Measurements from ENCODE around the gene VASH1.
A peak's percentile ranks its signal among the peaks of the same experiment; 100 is the strongest.
"Not testable (repeated sequence)": the region's sequence is repeated elsewhere in the genome, so short reads cannot be mapped to it uniquely, and the experiment has no call there.

Gene VASH1

GRCh38 chr14:76761136-76761959 is at the start of gene VASH1:
Gene VASH1 (plus strand): TSS chr14:76761468. CDS start chr14:76762822, 1,354 bp downstream.
- DNase-seq = peak; percentile 67

DNA sequence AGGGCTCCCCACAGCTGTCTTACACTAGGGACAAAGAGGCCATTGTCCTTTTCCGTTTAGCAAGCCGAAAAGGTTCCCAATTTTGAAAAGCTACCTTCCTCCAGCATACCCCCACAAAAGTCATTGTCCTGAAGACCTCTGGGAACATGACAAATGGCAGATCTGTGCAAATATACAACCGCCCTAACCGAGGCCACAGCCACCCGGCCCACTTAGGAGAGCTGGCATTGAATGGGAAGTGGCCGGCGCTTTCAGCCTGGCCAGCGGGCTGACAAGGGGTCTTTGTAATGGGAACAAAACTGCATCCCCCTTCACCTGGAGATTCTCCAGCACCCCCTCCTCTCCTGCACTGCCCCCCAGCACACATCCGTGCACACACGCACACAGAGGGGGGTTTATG is 48.1 kb upstream of the VASH1 start:
- no peak for DNase-seq

DNA sequence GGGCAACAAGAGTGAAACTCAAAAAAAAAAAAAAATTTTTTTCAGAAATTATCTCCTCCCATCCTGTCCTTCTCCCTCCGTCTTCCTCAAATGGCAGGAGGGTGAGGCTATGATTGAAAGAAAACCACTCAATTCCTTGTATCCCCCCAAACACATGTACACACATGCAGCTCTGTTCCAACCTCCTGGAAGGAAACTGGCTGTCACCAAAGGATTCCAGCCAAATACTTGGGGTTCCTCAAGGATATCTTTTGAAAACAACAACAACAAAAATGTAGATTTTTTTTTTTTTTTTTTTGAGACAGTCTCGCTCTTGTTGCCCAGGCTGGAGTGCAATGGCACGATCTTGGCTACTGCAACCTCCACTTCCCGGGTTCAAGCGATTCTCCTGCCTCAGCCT is 46.8 kb upstream of the VASH1 start:
- DNase-seq = no peak

DNA sequence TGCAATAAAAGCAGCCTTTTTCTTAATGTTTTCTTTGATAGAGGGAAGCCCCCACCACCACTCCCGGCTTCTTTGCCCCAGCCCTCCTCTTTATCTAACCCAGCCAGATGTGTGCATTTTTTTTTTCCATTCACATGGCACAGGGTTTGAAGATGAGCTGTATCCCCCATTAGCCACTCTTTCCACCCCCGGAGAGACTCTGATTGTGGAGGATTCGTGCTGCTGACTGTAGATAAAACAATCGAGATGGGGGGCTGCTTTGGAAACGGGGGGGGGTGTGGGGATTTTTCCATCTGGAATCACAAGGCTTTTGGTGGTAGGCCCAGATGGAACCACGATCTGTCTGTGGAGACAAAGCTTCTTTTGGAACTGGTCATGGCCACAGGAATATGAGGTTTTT is 46.2 kb upstream of the VASH1 start:
- no peak for DNase-seq

DNA sequence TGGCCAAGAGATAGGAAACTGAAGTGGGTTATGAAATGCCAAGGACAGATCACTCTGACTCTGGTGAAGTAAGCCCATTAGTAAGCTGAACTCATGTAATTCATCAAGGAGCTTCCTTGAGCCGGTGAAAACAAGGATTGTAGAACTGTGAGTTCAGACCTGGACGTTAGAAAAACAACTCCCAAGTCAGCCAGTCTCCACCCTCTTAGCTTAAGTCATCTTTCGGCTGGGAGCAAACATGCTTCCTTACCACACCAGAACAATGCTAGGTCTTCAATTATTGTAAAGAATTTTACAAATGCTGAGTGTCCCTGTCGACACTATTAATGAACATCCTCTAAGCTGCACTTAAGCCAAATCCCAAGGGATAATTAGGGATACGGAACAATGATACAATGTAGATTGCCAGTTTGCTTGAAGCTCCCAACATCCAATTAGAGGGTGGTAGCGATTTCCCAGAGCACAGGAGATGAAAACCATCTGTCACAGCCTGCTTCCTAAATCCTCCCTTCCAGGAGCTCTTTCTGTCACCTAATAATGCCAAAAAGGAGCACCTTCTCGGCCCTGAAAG is 45.7 kb upstream of the VASH1 start:
- no peak for DNase-seq

- no peak for DNase-seq
Observed at GRCh38 chr14:76716285-76716684, 45.0 kb upstream of the VASH1 start.

- DNase-seq = no peak
Observed at GRCh38 chr14:76717508-76718290, 43.6 kb upstream of the VASH1 start.

DNA sequence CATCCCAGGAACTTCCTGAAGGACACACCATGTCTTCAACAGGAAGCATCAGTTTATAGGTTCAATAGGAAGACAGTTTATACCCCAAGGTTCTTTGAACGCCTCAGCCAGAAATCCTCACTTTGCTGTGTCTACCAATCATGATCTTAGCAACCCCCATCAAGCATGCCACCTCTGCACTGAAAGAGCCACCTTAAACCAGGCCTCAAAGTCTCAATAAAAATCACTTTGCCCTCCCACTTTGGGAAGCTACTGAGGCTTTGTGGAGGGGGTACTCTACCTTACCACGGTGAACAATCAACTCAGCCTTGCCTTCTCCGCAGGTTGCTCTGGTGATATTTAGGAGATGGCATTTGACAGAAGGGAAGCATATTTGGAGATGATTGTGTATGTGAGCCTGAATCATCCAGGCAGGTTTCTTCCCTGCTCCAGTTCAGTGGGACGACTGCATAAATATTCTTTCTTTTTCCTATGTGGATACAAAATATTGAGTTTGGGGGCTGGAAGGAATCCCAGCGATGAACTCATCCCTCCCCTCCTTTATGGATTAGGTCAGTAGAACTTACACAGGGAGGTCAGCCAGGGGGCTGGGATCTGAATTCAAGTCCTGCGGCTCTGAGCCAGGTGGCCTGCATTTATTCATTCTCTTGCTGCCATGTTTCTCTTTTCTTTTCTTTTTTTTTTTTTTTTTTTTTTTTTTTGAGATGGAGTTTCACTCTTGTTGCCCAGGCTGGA is 42.8 kb upstream of the VASH1 start:
- DNase-seq = no peak

DNA sequence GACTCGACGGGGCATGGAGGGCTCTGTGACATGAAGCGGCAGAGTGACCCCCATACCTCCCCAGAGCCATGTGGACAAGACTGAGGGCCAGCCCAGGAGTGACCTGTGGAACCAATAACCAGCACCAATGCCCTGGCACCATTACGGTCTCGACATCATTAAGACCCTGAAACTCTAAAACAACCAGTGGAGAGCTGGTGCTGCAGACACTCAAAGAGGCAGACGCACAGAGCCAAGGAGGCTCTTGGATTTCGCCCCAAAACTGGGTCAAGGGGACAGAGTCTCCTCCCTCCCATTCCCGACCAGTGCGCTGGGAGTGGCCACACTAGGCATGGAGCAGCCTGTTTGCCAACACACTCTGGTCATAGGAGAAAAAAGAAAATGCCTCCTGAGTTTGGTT is 41.6 kb upstream of the VASH1 start:
- DNase-seq = no peak

GRCh38 chr14:76720382-76720813 is 40.9 kb upstream of the VASH1 start:
- DNase-seq = no peak

- not testable (repeated sequence) for DNase-seq
Observed at GRCh38 chr14:76721506-76721905, 39.8 kb upstream of the VASH1 start.

DNA sequence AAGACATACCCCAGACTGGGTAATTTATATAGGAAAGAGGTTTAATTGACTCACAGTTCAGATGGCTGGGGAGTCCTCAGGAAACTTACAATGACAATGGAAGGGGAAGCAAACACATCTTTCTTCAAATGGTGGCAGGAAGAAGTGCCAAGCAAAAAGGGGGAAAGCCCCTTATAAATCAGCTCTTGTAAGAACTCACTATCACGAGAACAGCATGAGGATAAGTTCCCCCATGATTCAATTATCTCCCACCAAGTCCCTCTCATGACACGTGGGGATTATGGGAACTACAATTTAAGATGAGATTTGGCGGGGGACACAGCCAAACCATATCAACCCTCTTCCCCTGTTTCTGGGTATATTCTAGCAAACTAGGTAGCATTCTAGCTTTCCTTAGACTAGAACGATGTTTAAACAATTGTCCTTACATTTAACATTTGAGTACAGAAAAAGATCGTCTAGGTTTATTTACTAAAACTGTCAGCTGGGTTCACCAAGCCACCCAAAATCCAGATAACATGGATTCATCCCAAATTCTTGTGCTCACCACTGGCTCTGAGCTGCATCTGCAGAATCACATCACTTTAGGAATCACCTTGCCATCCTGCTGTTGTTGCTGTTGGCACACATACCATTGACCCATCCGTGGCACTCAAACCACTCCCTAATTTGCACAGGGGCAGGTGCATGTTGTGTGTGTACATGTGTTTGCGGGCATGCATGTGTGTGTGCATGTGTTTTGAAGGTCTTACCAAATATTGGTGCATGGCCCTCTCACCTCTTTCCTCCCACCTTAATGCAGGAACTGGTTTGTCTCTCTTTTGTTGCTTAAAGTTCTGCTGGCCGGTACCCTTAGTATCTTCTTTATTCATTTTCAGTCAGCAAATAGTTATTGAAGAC is 36.4 kb upstream of the VASH1 start:
- DNase-seq = no peak

GRCh38 chr14:76726551-76726970 is 34.7 kb upstream of the VASH1 start:
- DNase-seq = no peak

- DNase-seq = no peak
Observed at GRCh38 chr14:76727384-76727783, 33.9 kb upstream of the VASH1 start.

DNA sequence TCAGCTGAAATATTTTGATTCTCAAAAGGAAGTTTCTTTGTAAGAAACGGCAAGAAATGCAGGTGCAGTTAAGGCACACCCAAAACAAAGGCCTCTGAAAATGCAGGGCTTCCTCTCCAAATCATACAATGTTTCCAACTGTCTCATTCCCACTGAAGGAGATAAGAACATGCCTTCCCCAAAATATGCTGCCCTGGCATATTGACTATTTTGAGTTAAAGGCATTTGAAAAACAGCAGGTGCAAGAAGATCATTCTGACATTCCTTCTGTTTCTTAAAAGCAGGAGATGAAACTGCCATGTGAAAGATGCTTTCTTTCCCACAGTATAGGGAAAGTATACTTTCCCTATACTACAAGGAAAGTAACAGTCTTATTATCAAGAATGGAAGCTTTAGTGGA is 33.4 kb upstream of the VASH1 start:
- DNase-seq = no peak

- no peak for DNase-seq
Observed at GRCh38 chr14:76729258-76729657, 32.0 kb upstream of the VASH1 start.

DNA sequence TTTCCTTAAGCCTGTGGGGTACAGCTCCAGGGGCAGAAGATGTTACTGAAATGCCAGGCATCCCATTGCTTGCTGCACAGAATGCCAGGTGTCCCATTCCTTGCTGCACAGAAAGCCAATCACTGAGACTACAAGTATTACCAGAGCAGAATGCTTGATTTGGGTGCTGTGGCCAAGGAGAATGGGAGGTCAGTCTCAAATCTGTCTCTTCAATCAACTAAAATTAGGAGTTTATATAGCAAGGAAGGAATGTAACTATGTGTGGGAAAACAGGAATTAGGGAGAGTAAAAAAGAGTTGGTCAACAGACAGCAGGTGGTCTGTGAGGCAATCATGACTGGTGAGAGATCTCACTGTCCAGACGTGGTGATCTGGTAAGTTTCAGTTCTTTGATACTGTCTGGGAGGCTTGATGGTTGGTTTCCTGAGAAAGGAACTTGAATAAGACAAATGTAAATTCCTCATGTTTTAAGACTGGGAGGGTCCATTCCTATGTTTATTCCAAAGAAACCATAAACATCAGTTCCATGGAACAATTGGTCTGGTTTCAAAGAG is 31.2 kb upstream of the VASH1 start:
- no peak for DNase-seq

DNA sequence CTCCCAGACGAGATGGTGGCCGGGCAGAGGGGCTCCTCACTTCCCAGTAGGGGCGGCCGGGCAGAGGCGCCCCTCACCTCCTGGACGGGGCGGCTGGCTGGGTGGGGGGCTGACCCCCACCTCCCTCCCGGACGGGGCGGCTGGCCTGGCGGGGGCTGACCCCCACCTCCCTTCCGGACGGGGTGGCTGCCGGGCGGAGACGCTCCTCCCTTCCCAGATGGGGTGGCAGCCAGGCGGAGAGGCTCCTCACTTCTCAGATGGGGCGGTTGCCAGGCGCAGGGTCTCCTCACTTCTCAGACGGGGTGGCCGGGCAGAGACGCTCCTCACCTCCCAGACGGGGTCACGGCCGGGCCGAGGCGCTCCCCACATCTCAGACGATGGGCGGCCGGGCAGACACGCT is 26.8 kb upstream of the VASH1 start:
- not testable (repeated sequence) for DNase-seq

DNA sequence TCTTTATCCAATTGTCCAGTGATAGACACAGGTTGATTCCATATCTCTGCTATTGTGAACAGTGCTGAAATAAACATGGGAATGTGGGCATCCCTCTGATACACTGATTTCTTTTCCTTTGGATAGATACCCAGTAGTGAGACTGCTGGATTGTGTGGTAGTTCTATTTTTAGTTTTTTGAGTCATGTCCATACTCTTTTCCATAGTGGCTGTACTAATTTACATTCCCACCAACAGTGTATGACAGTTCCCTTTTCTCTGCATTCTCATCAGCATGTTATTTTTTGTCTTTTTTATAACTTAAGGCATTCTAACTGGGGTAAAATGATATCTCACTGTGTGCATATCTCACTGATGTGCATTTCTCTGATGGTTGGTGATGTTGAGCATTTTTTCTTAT is 24.8 kb upstream of the VASH1 start:
- DNase-seq = no peak

- no peak for DNase-seq
Observed at GRCh38 chr14:76741074-76741473, 20.2 kb upstream of the VASH1 start.

DNA sequence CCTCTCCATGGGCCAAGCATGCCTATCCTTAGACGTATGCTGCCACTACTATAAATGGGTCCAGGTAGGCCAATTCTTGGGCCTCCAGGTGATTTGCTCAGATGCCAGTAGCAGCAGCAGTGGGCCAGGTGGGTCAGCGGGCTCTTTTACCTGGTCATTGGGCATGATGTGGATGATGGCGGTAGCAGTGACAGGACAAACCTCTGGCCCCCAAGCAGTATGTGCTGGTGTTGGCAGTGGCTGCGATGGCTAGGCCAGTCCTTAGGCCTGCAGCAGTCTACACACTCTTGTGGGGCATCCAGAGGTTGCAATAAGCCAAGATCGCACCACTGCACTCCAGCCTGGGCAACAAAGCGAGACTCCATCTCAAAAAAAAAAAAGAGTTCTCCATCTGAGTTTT is 19.1 kb upstream of the VASH1 start:
- DNase-seq = no peak

DNA sequence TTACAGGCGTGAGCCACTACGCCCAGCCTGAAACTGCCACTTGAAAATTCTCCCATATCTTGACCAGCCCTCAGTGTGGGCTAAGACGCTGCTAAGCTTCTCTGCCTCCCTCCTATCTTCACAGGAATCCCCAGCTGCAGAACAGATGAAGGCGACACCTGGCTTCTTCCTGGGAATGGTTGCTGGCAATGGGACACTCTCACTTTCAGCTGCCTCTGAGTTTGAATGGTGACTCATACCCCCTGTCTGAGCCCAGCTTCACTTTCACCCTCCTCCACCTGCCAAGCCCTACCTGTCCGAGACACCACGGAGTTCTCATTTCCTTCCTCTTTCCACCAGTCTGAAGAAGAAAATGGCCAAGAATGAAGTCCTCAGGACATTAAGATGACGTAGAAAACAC is 18.3 kb upstream of the VASH1 start:
- DNase-seq = no peak
